Testis (tissue), 2 donors: ENCODE data around the gene GFRA3.

ENCODE experiments used
- CTCF ChIP-seq, 3 experiments: fragments of 450-650 bp in 2 of 3; fragments of 200-600 bp in 1 of 3; sonication (generic) in 1 of 3; IDR thresholded peaks; one replicate each; pipeline ENCODE4 v1.5.1; 2016 to 2019; ENCODE audit warnings: antibody characterized with exemption in 3 of 3, mild to moderate bottlenecking in 2 of 3, moderate library complexity in 1 of 3
- POLR2A ChIP-seq: fragments of 450-650 bp; IDR thresholded peaks from one replicate; pipeline ENCODE4 v1.6.1; 2017; ENCODE audit warnings: antibody characterized with exemption, mild to moderate bottlenecking, moderate library complexity

GRCh38 chr5:138305797-138306196 is 31.4 kb upstream of the GFRA3 start:
- TF ChIP-seq CTCF (IDR thresholded peaks at IDR 0.05) (no peak), POLR2A (no peak)
